Trophoblast cell (in vitro differentiated cells and primary cell): ENCODE measurements around the gene GPR61.

Experiments
- DNase-seq, 2 donors: peaks; one replicate each; pipeline ENCODE4 v3.0.0-alpha.2; 2016
- H2AFZ ChIP-seq: 2 replicates; pipeline ENCODE4 v1.6.1; 2013; ENCODE audit warnings: low read length, moderate library complexity, mild to moderate bottlenecking; ENCODE audit not compliant: insufficient read depth, poor library complexity
- H2AK5ac ChIP-seq: 2 replicates; pipeline ENCODE4 v1.6.1; 2013; ENCODE audit warnings: mild to moderate bottlenecking, low read length
- H2BK120ac ChIP-seq: 2 replicates; pipeline ENCODE4 v1.6.1; 2013; ENCODE audit warnings: low read length, mild to moderate bottlenecking, moderate library complexity; ENCODE audit not compliant: insufficient read depth, poor library complexity
- H2BK12ac ChIP-seq: 2 replicates; pipeline ENCODE4 v1.6.1; 2013; ENCODE audit warnings: mild to moderate bottlenecking, low read length, moderate library complexity
- H2BK5ac ChIP-seq: 2 replicates; pipeline ENCODE4 v1.6.1; 2013; ENCODE audit warnings: low read length, low read depth, moderate library complexity, mild to moderate bottlenecking; ENCODE audit not compliant: poor library complexity
- H3K14ac ChIP-seq: 2 replicates; pipeline ENCODE4 v1.6.1; 2013; ENCODE audit warnings: mild to moderate bottlenecking, low read length
- H3K18ac ChIP-seq: 2 replicates; pipeline ENCODE4 v1.6.1; 2013; ENCODE audit warnings: mild to moderate bottlenecking, low read length
- H3K23ac ChIP-seq: 2 replicates; pipeline ENCODE4 v1.6.1; 2013; ENCODE audit warnings: low read length
- H3K27ac ChIP-seq: 2 replicates; pipeline ENCODE4 v1.5.1; 2013; ENCODE audit warnings: low read depth, mild to moderate bottlenecking, inconsistent platforms, low read length, moderate library complexity
- H3K27me3 ChIP-seq: 2 replicates; pipeline ENCODE4 v1.6.1; 2013; ENCODE audit warnings: inconsistent platforms, mild to moderate bottlenecking, low read length, moderate library complexity; ENCODE audit not compliant: insufficient read depth
- H3K36me3 ChIP-seq, 2 experiments: 1 replicate in 1 of 2; 2 replicates in 1 of 2; pipeline ENCODE4 v1.6.1; 2013; ENCODE audit warnings: low read length in 2 of 2, mild to moderate bottlenecking in 2 of 2, moderate library complexity in 1 of 2; ENCODE audit not compliant: insufficient read depth in 2 of 2, control insufficient read depth in 1 of 2
- H3K4ac ChIP-seq: 2 replicates; pipeline ENCODE4 v1.6.1; 2013; ENCODE audit warnings: low read depth, mild to moderate bottlenecking, low read length, moderate library complexity
- H3K4me1 ChIP-seq, 2 experiments: 1 replicate in 1 of 2; 2 replicates in 1 of 2; pipeline ENCODE4 v1.6.1; 2013; ENCODE audit warnings: low read length in 2 of 2, mild to moderate bottlenecking in 2 of 2, moderate library complexity in 1 of 2; ENCODE audit not compliant: insufficient read depth in 2 of 2, control insufficient read depth in 1 of 2
- H3K4me2 ChIP-seq: 2 replicates; pipeline ENCODE4 v1.6.1; 2013; ENCODE audit warnings: inconsistent platforms, mild to moderate bottlenecking, low read length, moderate library complexity
- H3K4me3 ChIP-seq: 2 replicates; pipeline ENCODE4 v1.5.1; 2013; ENCODE audit warnings: mild to moderate bottlenecking, low read depth, low read length, inconsistent platforms
- H3K79me1 ChIP-seq: one replicate; pipeline ENCODE4 v1.6.1; 2013; ENCODE audit warnings: low read length
- H3K79me2 ChIP-seq: 2 replicates; pipeline ENCODE4 v1.6.1; 2013; ENCODE audit warnings: low read length, mild to moderate bottlenecking; ENCODE audit not compliant: control insufficient read depth, insufficient read depth, poor library complexity
- H3K9ac ChIP-seq: 2 replicates; pipeline ENCODE4 v1.6.1; 2013; ENCODE audit warnings: mild to moderate bottlenecking, low read length
- H3K9me3 ChIP-seq: 2 replicates; pipeline ENCODE4 v1.6.1; 2013; ENCODE audit warnings: low read depth, mild to moderate bottlenecking, control low read depth, inconsistent platforms, low read length; ENCODE audit not compliant: insufficient read depth
- H4K12ac ChIP-seq: 2 replicates; pipeline ENCODE4 v1.6.1; 2013; ENCODE audit warnings: low read depth, mild to moderate bottlenecking, low read length, moderate library complexity
- H4K8ac ChIP-seq: 2 replicates; pipeline ENCODE4 v1.6.1; 2013; ENCODE audit warnings: low read depth, mild to moderate bottlenecking, low read length, moderate library complexity
- H4K91ac ChIP-seq: one replicate; pipeline ENCODE4 v1.6.1; 2013; ENCODE audit warnings: low read depth, mild to moderate bottlenecking, low read length, moderate library complexity
- WGBS: extraction: QIAGEN DNeasy Blood & Tissue Kit; methylation state at CpG from one replicate; pipeline ENCODE4 v1.1.7; 2013; ENCODE audit warnings: missing lambda C conversion rate; ENCODE audit not compliant: insufficient read length, insufficient coverage; ENCODE audit errors: extremely low coverage; 5-methylcytosine and 5-hydroxymethylcytosine counted together

GPR61 gene

DNA sequence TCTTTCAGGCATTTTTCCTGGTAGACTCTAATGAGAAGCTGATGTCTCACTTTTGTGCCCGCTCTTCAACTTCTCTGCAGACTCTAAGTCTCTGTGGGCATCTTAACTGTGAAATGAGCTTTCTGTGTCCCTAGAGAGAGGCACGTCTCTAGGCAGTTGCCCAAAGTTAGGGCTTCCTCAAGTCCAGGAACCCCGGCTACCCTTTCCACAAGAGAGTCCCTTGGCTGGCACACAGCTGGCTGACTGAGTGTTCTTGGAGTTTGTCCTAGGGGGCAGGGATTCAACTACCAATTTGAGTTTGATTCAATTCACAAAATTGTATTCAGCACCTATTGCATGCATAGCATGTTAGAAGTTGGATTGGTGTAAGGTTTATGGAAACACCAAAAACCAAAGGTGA is 1.4 kb downstream of the GPR61 start:
- H3K4me2 ChIP-seq, result no peak overlapping the region
- no peak overlapping the region for H4K8ac ChIP-seq
- H3K36me3 ChIP-seq, result no peaks in the 10 kb centered on the region
- no peak overlapping the region for H4K91ac ChIP-seq
- no peak overlapping the region for H3K4ac ChIP-seq
- no peaks in the 10 kb centered on the region for H3K79me2 ChIP-seq
- H3K27ac ChIP-seq, result no peak overlapping the region
- H2BK5ac ChIP-seq, result no peak overlapping the region
- H3K27me3 ChIP-seq, result no peaks in the 10 kb centered on the region
- no peak overlapping the region for H3K4me3 ChIP-seq
- H3K18ac ChIP-seq, result no peak overlapping the region
- no peak overlapping the region for H3K9ac ChIP-seq
- H2AFZ ChIP-seq, result no peak overlapping the region
- H3K23ac ChIP-seq, result no peak overlapping the region
- H3K9me3 ChIP-seq, result no peaks in the 10 kb centered on the region
- H2AK5ac ChIP-seq, result no peak overlapping the region
- no peak overlapping the region for H4K12ac ChIP-seq
- no peak for DNase-seq
- no CpG with 5 or more reads among the region's 3 CpGs for WGBS
- no peak overlapping the region for H2BK12ac ChIP-seq
- H3K4me1 ChIP-seq, result no peaks in the 10 kb centered on the region
- H2BK120ac ChIP-seq, result no peak overlapping the region
- no peaks in the 10 kb centered on the region for H3K79me1 ChIP-seq
- H3K14ac ChIP-seq, result no peak overlapping the region

DNA sequence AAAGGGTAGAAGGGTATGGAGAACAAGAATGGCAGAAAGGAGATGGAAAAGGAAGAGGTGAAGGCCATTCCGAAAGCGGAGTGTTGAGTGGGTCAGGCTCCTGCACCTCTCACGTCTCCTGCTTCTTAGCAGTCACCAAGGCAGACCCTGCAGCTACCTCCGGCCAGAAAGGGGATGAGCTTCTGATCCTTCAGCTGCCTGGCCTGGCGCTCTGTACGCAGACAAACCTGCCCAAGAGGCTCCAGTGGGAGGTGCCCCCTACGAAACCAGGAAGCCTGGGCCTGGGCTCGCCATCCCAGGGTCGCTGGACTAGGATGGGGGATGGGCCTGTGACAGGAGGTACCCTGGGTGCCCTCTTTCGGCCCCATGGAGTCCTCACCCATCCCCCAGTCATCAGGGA is 3.0 kb downstream of the GPR61 start:
- no peak overlapping the region for H3K4me2 ChIP-seq
- H2AFZ ChIP-seq, result no peak overlapping the region
- H2BK12ac ChIP-seq, result no peak overlapping the region
- no peak overlapping the region for H3K4ac ChIP-seq
- H2BK5ac ChIP-seq, result no peak overlapping the region
- H3K9me3 ChIP-seq, result no peaks in the 10 kb centered on the region
- no peak overlapping the region for H3K23ac ChIP-seq
- no peaks in the 10 kb centered on the region for H3K27me3 ChIP-seq
- H3K9ac ChIP-seq, result no peak overlapping the region
- no peak overlapping the region for H4K91ac ChIP-seq
- H3K79me1 ChIP-seq, result peaks cover 2% of the 10 kb centered on the region
- no peak overlapping the region for H3K14ac ChIP-seq
- H4K8ac ChIP-seq, result no peak overlapping the region
- no peak for DNase-seq
- no peak overlapping the region for H4K12ac ChIP-seq
- H2AK5ac ChIP-seq, result no peak overlapping the region
- no peak overlapping the region for H2BK120ac ChIP-seq
- H3K18ac ChIP-seq, result no peak overlapping the region
- H3K36me3 ChIP-seq, result no peaks in the 10 kb centered on the region
- H3K4me1 ChIP-seq, result peaks cover 3 to 4% of the 10 kb centered on the region in 2 experiments
- WGBS, result no CpG with 5 or more reads among the region's 10 CpGs
- H3K79me2 ChIP-seq, result no peaks in the 10 kb centered on the region
- H3K27ac ChIP-seq, result no peak overlapping the region
- no peak overlapping the region for H3K4me3 ChIP-seq

DNA sequence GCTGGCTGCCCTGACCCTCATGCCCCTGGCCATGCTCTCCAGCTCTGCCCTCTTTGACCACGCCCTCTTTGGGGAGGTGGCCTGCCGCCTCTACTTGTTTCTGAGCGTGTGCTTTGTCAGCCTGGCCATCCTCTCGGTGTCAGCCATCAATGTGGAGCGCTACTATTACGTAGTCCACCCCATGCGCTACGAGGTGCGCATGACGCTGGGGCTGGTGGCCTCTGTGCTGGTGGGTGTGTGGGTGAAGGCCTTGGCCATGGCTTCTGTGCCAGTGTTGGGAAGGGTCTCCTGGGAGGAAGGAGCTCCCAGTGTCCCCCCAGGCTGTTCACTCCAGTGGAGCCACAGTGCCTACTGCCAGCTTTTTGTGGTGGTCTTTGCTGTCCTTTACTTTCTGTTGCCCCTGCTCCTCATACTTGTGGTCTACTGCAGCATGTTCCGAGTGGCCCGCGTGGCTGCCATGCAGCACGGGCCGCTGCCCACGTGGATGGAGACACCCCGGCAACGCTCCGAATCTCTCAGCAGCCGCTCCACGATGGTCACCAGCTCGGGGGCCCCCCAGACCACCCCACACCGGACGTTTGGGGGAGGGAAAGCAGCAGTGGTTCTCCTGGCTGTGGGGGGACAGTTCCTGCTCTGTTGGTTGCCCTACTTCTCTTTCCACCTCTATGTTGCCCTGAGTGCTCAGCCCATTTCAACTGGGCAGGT is 3.8 kb downstream of the GPR61 start:
- WGBS, result no CpG with 5 or more reads among the region's 24 CpGs
- Histone ChIP-seq H3K18ac (no peak overlapping the region), H3K23ac (no peak overlapping the region), H3K27me3 (no peaks in the 10 kb centered on the region), H4K12ac (no peak overlapping the region), H3K4ac (no peak overlapping the region), H3K36me3 (no peaks in the 10 kb centered on the region), H2BK120ac (no peak overlapping the region), H3K14ac (no peak overlapping the region), H4K8ac (no peak overlapping the region), H3K4me2 (no peak overlapping the region), H3K9me3 (no peaks in the 10 kb centered on the region), H4K91ac (no peak overlapping the region), H2AFZ (no peak overlapping the region), H3K4me3 (no peak overlapping the region), H2BK12ac (no peak overlapping the region), H3K27ac (no peak overlapping the region), H3K79me1 (peaks cover 2% of the 10 kb centered on the region), H3K4me1 (peaks cover 3 to 4% of the 10 kb centered on the region in 2 experiments), H3K9ac (no peak overlapping the region), H3K79me2 (peaks cover 2% of the 10 kb centered on the region), H2AK5ac (no peak overlapping the region), H2BK5ac (no peak overlapping the region)
- DNase-seq, result peak in 1 of 2 donors; percentile 16

DNA sequence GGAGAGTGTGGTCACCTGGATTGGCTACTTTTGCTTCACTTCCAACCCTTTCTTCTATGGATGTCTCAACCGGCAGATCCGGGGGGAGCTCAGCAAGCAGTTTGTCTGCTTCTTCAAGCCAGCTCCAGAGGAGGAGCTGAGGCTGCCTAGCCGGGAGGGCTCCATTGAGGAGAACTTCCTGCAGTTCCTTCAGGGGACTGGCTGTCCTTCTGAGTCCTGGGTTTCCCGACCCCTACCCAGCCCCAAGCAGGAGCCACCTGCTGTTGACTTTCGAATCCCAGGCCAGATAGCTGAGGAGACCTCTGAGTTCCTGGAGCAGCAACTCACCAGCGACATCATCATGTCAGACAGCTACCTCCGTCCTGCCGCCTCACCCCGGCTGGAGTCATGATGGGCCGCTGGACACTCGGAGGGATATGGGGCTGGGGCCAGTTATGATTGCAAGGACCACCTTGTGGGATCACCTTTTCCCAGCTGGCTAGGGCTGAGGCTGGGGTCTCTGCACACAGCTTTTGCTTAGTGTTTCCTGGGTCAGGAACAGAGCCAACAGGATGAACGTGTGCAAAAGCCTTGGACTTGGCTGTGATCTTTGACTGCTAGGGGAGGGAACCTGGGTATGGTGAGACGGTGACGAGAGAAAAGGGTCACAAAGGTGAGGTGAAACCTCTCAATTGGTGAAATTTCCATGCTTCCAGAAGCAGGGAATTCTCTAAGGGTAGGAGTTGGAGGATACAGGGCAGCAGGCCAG is 4.5 kb downstream of the GPR61 start:
- Histone ChIP-seq H2BK120ac (no peak overlapping the region), H2BK12ac (no peak overlapping the region), H3K4me1 (peaks cover 3 to 4% of the 10 kb centered on the region in 2 experiments), H2AK5ac (no peak overlapping the region), H4K8ac (no peak overlapping the region), H3K27me3 (no peaks in the 10 kb centered on the region), H4K91ac (no peak overlapping the region), H3K9me3 (no peaks in the 10 kb centered on the region), H2BK5ac (no peak overlapping the region), H4K12ac (no peak overlapping the region), H3K4ac (no peak overlapping the region), H3K18ac (no peak overlapping the region), H3K9ac (no peak overlapping the region), H3K27ac (no peak overlapping the region), H3K23ac (no peak overlapping the region), H3K36me3 (no peaks in the 10 kb centered on the region), H3K79me2 (peaks cover 9% of the 10 kb centered on the region), H3K14ac (no peak overlapping the region), H3K79me1 (peaks cover 6% of the 10 kb centered on the region), H2AFZ (no peak overlapping the region), H3K4me3 (no peak overlapping the region), H3K4me2 (no peak overlapping the region)
- no peak for DNase-seq
- WGBS, result no CpG with 5 or more reads among the region's 14 CpGs
